ENCODE results near the gene GINS2.

GRCh38 chr16:85716022-85716679 is 27.4 kb upstream of the GINS2 start:
- TF ChIP-seq POLR2A (IDR thresholded peaks at IDR 0.05; ENCODE audit: low read depth, low read length) = no peak
- TF ChIP-seq, protein P1, sequence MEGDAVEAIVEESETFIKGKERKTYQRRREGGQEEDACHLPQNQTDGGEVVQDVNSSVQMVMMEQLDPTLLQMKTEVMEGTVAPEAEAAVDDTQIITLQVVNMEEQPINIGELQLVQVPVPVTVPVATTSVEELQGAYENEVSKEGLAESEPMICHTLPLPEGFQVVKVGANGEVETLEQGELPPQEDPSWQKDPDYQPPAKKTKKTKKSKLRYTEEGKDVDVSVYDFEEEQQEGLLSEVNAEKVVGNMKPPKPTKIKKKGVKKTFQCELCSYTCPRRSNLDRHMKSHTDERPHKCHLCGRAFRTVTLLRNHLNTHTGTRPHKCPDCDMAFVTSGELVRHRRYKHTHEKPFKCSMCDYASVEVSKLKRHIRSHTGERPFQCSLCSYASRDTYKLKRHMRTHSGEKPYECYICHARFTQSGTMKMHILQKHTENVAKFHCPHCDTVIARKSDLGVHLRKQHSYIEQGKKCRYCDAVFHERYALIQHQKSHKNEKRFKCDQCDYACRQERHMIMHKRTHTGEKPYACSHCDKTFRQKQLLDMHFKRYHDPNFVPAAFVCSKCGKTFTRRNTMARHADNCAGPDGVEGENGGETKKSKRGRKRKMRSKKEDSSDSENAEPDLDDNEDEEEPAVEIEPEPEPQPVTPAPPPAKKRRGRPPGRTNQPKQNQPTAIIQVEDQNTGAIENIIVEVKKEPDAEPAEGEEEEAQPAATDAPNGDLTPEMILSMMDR (IDR thresholded peaks at IDR 0.05; ENCODE audit: extremely low read depth in 1 of 2, insufficient read depth in 1 of 2, low read depth in 1 of 2, low read length in 2 of 2) = no peak
- TF ChIP-seq EZH2 (IDR thresholded peaks at IDR 0.05; ENCODE audit: borderline replicate concordance, low read depth, low read length, severe bottlenecking) = no peak
- no peak for TF ChIP-seq POLR2AphosphoS5 (IDR thresholded peaks at IDR 0.05; ENCODE audit: insufficient read depth, low read depth, low read length)
- TF ChIP-seq JUN (IDR thresholded peaks at IDR 0.05; ENCODE audit: borderline replicate concordance, insufficient read depth, insufficient read length, low read depth) = no peak
- no peak for TF ChIP-seq FOS (IDR thresholded peaks at IDR 0.05; ENCODE audit: borderline replicate concordance, insufficient read depth, low read length)
- TF ChIP-seq, protein P2, sequence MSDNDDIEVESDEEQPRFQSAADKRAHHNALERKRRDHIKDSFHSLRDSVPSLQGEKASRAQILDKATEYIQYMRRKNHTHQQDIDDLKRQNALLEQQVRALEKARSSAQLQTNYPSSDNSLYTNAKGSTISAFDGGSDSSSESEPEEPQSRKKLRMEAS (IDR thresholded peaks at IDR 0.05; ENCODE audit: insufficient read depth, insufficient read length) = no peak
- no peak for TF ChIP-seq GATA2 (IDR thresholded peaks at IDR 0.05; ENCODE audit: insufficient read depth, insufficient read length, low read depth, low read length)
- no peak for TF ChIP-seq MYC (IDR thresholded peaks at IDR 0.05; ENCODE audit: low read depth, low read length)

Measured in endothelial cell of umbilical vein (primary cell).